B cell (primary cell): Measurements from ENCODE around the gene PRAMEF12. TPM values are rescaled to one million over a fixed set of nuclear protein-coding genes. Genes with fewer than 3 reads are reported as not detected.

ENCODE experiments used
- ATAC-seq: fragments of 200-7000 bp; cut with Tn5 transposase; one replicate; pipeline ENCODE4 v1.10.0; 2021; ENCODE audit warnings: low read depth, mild to moderate bottlenecking, moderate number of reproducible peaks, moderate library complexity
- CTCF ChIA-PET: fragments of 350-600 bp; sonication (Branson Sonifier 250); formaldehyde crosslinking; loops from one replicate; lab custom pipeline; 2021; ENCODE audit warnings: antibody characterized with exemption, inconsistent platforms; lab: Charles Lee
- POLR2A ChIA-PET: fragments of 350-600 bp; sonication (Branson Sonifier 250); formaldehyde crosslinking; loops from one replicate; lab custom pipeline; 2021; ENCODE audit warnings: antibody characterized with exemption; lab: Charles Lee
- DNase-seq: peaks from one replicate; pipeline ENCODE4 v3.0.0; 2013
- H2AFZ ChIP-seq: 2 replicates; pipeline ENCODE4 v1.6.1; 2012; ENCODE audit warnings: mild to moderate bottlenecking, low read depth, low read length; ENCODE audit not compliant: insufficient read depth, poor library complexity, severe bottlenecking
- H3K27ac ChIP-seq, 2 donors: 1 replicate in 1 of 2; 2 replicates in 1 of 2; pipeline ENCODE4 v1.5.1; 2012 to 2013; ENCODE audit warnings: low read length in 2 of 2, mild to moderate bottlenecking in 2 of 2, moderate library complexity in 1 of 2
- H3K27me3 ChIP-seq, 4 experiments: fragments of 200-600 bp in 1 of 4; sonication (generic) in 1 of 4; replicated peaks in 1 of 4; 1 replicate in 2 of 4; 2 replicates in 2 of 4; pipeline versions ENCODE4 v1.6.1 to v1.7.0; 2013 to 2016; ENCODE audit warnings: low read length in 3 of 4, mild to moderate bottlenecking in 2 of 4, mixed read lengths in 1 of 4, moderate library complexity in 1 of 4; ENCODE audit not compliant: insufficient read depth in 4 of 4, control insufficient read depth in 3 of 4; ENCODE audit errors: control extremely low read depth in 1 of 4
- H3K36me3 ChIP-seq, 2 experiments: replicated peaks in 1 of 2; 1 replicate in 1 of 2; 2 replicates in 1 of 2; pipeline versions ENCODE4 v1.6.1 to v1.7.1; 2013; ENCODE audit warnings: low read length in 1 of 2; ENCODE audit not compliant: insufficient read depth in 2 of 2, control insufficient read depth in 1 of 2; ENCODE audit errors: control extremely low read depth in 1 of 2, extremely low read depth in 1 of 2
- H3K4me1 ChIP-seq, 2 donors: fragments of 200-600 bp in 1 of 2; sonication (generic) in 1 of 2; 1 replicate in 1 of 2; 2 replicates in 1 of 2; pipeline versions ENCODE4 v1.5.1 to v1.6.1; 2013 to 2017; ENCODE audit warnings: low read length in 2 of 2; ENCODE audit not compliant: control insufficient read depth in 2 of 2, insufficient read depth in 2 of 2
- H3K4me2 ChIP-seq: replicated peaks from 2 replicates; pipeline ENCODE3; 2012; ENCODE audit warnings: mild to moderate bottlenecking, low read depth, low read length; ENCODE audit not compliant: poor library complexity, severe bottlenecking
- H3K4me3 ChIP-seq, 5 experiments: fragments of 200-600 bp in 1 of 5; sonication (generic) in 1 of 5; 1 replicate in 3 of 5; 2 replicates in 2 of 5; pipeline versions ENCODE4 v1.5.1 to v1.7.0; 2011 to 2016; ENCODE audit warnings: low read length in 4 of 5, mild to moderate bottlenecking in 4 of 5, low read depth in 2 of 5, control low read depth in 1 of 5, moderate library complexity in 1 of 5; ENCODE audit not compliant: insufficient read depth in 1 of 5; ENCODE audit errors: control extremely low read depth in 1 of 5, extremely low read depth in 1 of 5
- H3K79me2 ChIP-seq: fragments of 200-600 bp; sonication (generic); one replicate; pipeline ENCODE4 v1.6.0; 2016; ENCODE audit warnings: low read length; ENCODE audit not compliant: control insufficient read depth, insufficient read depth
- H3K9ac ChIP-seq: fragments of 200-600 bp; sonication (generic); 2 replicates; pipeline ENCODE4 v1.6.1; 2017; ENCODE audit warnings: mild to moderate bottlenecking, low read length, moderate library complexity
- H3K9me3 ChIP-seq, 3 donors: one replicate each; pipeline versions ENCODE4 v1.6.1 to v1.7.1; 2013; ENCODE audit warnings: low read length in 2 of 3; ENCODE audit not compliant: control insufficient read depth in 2 of 3, insufficient read depth in 1 of 3; ENCODE audit errors: control extremely low read depth in 1 of 3
- H4K20me1 ChIP-seq: 2 replicates; pipeline ENCODE4 v1.6.0; 2012; ENCODE audit warnings: mild to moderate bottlenecking, low read length; ENCODE audit not compliant: insufficient read depth, control insufficient read depth, poor library complexity, severe bottlenecking
- H3K27ac Mint-ChIP-seq: one replicate; pipeline ENCODE4 v1.8.0; 2021; ENCODE audit warnings: mixed read lengths
- H3K27me3 Mint-ChIP-seq: one replicate; pipeline ENCODE4 v1.8.0; 2021; ENCODE audit warnings: mixed read lengths
- H3K4me1 Mint-ChIP-seq: one replicate; pipeline ENCODE4 v1.8.0; 2021; ENCODE audit warnings: mixed read lengths
- H3K4me3 Mint-ChIP-seq: one replicate; pipeline ENCODE4 v1.8.0; 2021; ENCODE audit warnings: mixed read lengths
- H3K9me3 Mint-ChIP-seq: one replicate; pipeline ENCODE4 v1.8.0; 2022; ENCODE audit warnings: mixed read lengths; ENCODE audit not compliant: insufficient read depth
- CTCF ChIP-seq: fragments of 200-600 bp; IDR thresholded peaks from one replicate; pipeline ENCODE4 v1.8.0; 2022; ENCODE audit warnings: antibody characterized with exemption, mild to moderate bottlenecking
- EZH2 ChIP-seq: IDR thresholded peaks from 2 replicates; pipeline ENCODE4 v1.6.1; 2012; ENCODE audit warnings: borderline replicate concordance, low read depth, mild to moderate bottlenecking, moderate library complexity, low read length; ENCODE audit not compliant: insufficient read depth, poor library complexity, severe bottlenecking
- WGBS: methylation state at CpG from one replicate; pipeline ENCODE4 v1.1.5; 2013; ENCODE audit warnings: missing lambda C conversion rate; ENCODE audit not compliant: insufficient coverage; 5-methylcytosine and 5-hydroxymethylcytosine counted together
- intact Hi-C: fragments of 100-400 bp; cut with micrococcal nuclease; formaldehyde crosslinking; loops from one replicate; pipeline ENCODE4 v1.10.0; 2022
- polyA plus RNA-seq: library from polyadenylated mRNA; depleted of rRNA; stranded (reverse); fragments of >200 nt; gene quantifications from 2 replicates; pipeline ENCODE4 v1.2.3, GENCODE V29; 2012
- total RNA-seq, 2 donors: library from RNA; stranded (reverse); fragments of 120-200 nt in 1 of 2; gene quantifications; 1 replicate in 1 of 2; 2 replicates in 1 of 2; pipeline versions ENCODE4 v1.2.3 to v1.2.4, GENCODE V29; 2013 to 2022

PRAMEF12 gene
- total and polyA plus RNA-seq, 2 donors (not counting 1 experiment from before 2014, with no cell fraction given): not detected

- WGBS: 92% methylated on average over 3 of the region's 5 CpGs
- ChIA-PET CTCF (no interaction called here), POLR2A (no interaction called here)
- no peak overlapping the region for H2AFZ ChIP-seq
- H3K27ac ChIP-seq: no peak overlapping the region
- H3K4me2 ChIP-seq: no peak overlapping the region
- H3K36me3 ChIP-seq: no peaks in the 10 kb centered on the region
- H3K9ac ChIP-seq: no peak overlapping the region
- no peaks in the 10 kb centered on the region for H3K79me2 ChIP-seq
- no peak overlapping the region for H3K27ac Mint-ChIP-seq
- H3K9me3 Mint-ChIP-seq: peaks cover 8% of the 10 kb centered on the region
- DNase-seq (no peak), ATAC-seq (no peak)
- no peak overlapping the region for H3K4me3 ChIP-seq
- H3K4me3 Mint-ChIP-seq: no peak overlapping the region
- H4K20me1 ChIP-seq: no peaks in the 10 kb centered on the region
- intact Hi-C loops: no loop called here
- H3K27me3 ChIP-seq: peaks cover 0 to 6% (median 0%) of the 10 kb centered on the region in 4 experiments
- H3K9me3 ChIP-seq: peaks cover 0 to 3% (median 2%) of the 10 kb centered on the region in 3 donors
- peaks cover 38% of the 10 kb centered on the region for H3K27me3 Mint-ChIP-seq
- no peaks in the 10 kb centered on the region for H3K4me1 Mint-ChIP-seq
- no peaks in the 10 kb centered on the region for H3K4me1 ChIP-seq
- no peak for TF ChIP-seq CTCF
- no peak for TF ChIP-seq EZH2
These were observed 33.9 kb upstream of the PRAMEF12 start for GRCh38 chr1:12739613-12740012.

DNA sequence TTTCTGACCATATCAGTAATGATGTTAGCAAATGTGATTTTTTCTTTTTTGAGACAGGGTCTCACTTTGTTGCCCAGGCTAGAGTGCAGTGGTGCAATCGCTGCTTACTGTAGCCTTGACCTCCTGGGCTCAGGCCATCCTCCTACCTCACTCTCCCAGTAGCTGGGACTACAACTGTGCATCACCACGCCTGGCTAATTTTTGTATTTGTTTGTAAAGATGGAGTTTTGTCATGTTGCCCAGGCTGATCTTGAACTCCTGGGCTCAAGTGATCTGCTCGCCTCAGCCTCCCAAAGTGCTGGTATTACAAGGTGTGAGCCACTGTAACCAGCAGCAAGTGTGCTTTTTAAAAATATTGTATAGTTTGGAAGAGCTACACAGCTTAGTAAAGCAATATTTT lies 31.6 kb upstream of the PRAMEF12 start:
- Histone ChIP-seq H3K9ac (no peak overlapping the region), H3K9me3 (peaks cover 0 to 1% (median under 1%) of the 10 kb centered on the region in 3 donors), H3K79me2 (no peaks in the 10 kb centered on the region), H2AFZ (no peak overlapping the region), H3K36me3 (no peaks in the 10 kb centered on the region), H3K4me1 (no peaks in the 10 kb centered on the region), H3K4me3 (no peak overlapping the region), H3K27ac (no peak overlapping the region), H4K20me1 (no peaks in the 10 kb centered on the region), H3K27me3 (peaks cover 0 to 3% (median 0%) of the 10 kb centered on the region in 4 experiments), H3K4me2 (no peak overlapping the region)
- 95% methylated on average over 2 of the region's 3 CpGs for WGBS
- Mint-ChIP-seq H3K27ac (no peak overlapping the region), H3K4me3 (no peak overlapping the region), H3K9me3 (peaks cover 4% of the 10 kb centered on the region), H3K4me1 (no peaks in the 10 kb centered on the region), H3K27me3 (peaks cover 41% of the 10 kb centered on the region)
- TF ChIP-seq EZH2 (no peak), CTCF (no peak)
- intact Hi-C loops: no loop called here
- no peak for ATAC-seq
- ChIA-PET POLR2A (no interaction called here), CTCF (no interaction called here)
- DNase-seq: no peak
